Measurements from ENCODE around the gene AIG1. TPM values are rescaled to one million over a fixed set of nuclear protein-coding genes. Genes with fewer than 3 reads are reported as not detected.

AIG1 gene
- total RNA-seq, 1 experiment from 2014 or later: 51.1 TPM

DNA sequence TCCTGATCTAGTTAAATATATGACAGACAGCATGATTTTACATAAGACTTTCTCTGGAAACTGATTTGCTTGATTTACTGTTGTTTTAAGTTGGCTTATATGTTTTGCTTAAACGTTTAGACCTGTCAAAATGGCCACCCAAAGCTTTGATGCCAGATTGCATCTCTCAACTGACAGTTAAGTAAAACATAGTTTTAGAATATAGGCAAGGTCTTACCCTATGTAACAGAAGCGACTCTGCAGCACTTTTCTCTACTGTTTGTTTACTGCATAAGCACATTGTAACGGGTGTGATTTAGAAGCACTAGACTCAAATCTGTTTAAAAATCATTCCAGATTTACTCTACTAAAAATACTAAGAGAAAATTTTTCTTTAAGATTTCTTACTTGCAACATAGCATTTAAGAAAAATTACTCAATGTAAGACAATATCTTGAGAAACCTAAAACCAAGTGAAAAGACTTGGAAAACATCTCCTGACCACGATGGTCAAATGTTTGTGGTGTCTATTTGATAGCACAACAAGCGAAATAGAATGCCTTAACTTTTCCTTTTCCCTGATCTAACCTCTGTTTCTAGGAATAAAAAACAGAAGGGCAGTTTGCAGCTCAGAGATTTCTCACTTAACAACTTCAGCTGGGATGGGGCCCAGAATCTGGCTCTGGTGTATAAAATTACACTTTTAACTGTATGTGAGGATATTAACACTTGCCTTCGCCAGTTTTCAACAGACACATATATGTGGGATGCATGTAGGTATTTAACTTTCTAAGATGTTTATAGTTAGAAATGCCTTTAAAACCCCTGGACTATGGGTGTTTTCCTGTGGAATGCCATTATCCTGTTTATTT, 47.4 kb downstream of the AIG1 start:
- Histone ChIP-seq H3K9me2 (ENCODE audit: insufficient read depth) (no peaks in the 10 kb centered on the region), H3K4me1 (ENCODE audit: control insufficient read depth in 1 of 2, insufficient read depth in 2 of 2, low read length in 2 of 2) (no peaks in the 10 kb centered on the region), H2AFZ (ENCODE audit: low read depth, low read length, poor library complexity, severe bottlenecking) (no peak overlapping the region), H3K4me2 (ENCODE audit: low read length) (no peak overlapping the region), H4K20me1 (ENCODE audit: insufficient read depth) (no peaks in the 10 kb centered on the region), H3K36me3 (ENCODE audit: control insufficient read depth in 1 of 2, insufficient read depth in 2 of 2, low read length in 2 of 2) (no peaks in the 10 kb centered on the region), H3K79me2 (ENCODE audit: insufficient read depth, low read length) (no peaks in the 10 kb centered on the region), H3K9ac (ENCODE audit: low read length) (no peak overlapping the region), H3K4me3 (replicated peaks in 1 of 2; ENCODE audit: low read depth in 1 of 2, low read length in 2 of 2) (no peak overlapping the region), H3K9me3 (ENCODE audit: control insufficient read depth in 1 of 2, insufficient read depth in 1 of 2, low read depth in 1 of 2, low read length in 2 of 2) (no peaks in the 10 kb centered on the region), H3K27me3 (ENCODE audit: insufficient read depth, low read length) (no peaks in the 10 kb centered on the region), H3K27ac (ENCODE audit: low read depth, low read length) (no peak overlapping the region)
- ChIA-PET CTCF (no interaction called here), RAD21 (ENCODE audit: low non-redundant PET in 1 of 2, low total read pairs in 2 of 2, uncharacterized antibody in 2 of 2, unreplicated experiment in 2 of 2) (no interaction called here), POLR2A (no interaction called here)
- no peak for TF ChIP-seq POLR2A (IDR thresholded peaks at IDR 0.05; ENCODE audit: borderline replicate concordance, extremely low read depth, insufficient read depth, insufficient read length)
- TF ChIP-seq EGR1 (IDR thresholded peaks at IDR 0.05; ENCODE audit: low read depth): no peak
- no peak for TF ChIP-seq ZFX (IDR thresholded peaks at IDR 0.05)
- no peak for TF ChIP-seq JUND (IDR thresholded peaks at IDR 0.05)
- TF ChIP-seq, protein P1, sequence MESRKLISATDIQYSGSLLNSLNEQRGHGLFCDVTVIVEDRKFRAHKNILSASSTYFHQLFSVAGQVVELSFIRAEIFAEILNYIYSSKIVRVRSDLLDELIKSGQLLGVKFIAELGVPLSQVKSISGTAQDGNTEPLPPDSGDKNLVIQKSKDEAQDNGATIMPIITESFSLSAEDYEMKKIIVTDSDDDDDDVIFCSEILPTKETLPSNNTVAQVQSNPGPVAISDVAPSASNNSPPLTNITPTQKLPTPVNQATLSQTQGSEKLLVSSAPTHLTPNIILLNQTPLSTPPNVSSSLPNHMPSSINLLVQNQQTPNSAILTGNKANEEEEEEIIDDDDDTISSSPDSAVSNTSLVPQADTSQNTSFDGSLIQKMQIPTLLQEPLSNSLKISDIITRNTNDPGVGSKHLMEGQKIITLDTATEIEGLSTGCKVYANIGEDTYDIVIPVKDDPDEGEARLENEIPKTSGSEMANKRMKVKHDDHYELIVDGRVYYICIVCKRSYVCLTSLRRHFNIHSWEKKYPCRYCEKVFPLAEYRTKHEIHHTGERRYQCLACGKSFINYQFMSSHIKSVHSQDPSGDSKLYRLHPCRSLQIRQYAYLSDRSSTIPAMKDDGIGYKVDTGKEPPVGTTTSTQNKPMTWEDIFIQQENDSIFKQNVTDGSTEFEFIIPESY (IDR thresholded peaks at IDR 0.05; ENCODE audit: extremely low read depth, insufficient replicate concordance, low read length): no peak
- TF ChIP-seq, protein P2, sequence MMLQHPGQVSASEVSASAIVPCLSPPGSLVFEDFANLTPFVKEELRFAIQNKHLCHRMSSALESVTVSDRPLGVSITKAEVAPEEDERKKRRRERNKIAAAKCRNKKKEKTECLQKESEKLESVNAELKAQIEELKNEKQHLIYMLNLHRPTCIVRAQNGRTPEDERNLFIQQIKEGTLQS (IDR thresholded peaks at IDR 0.05): no peak
- TF ChIP-seq SP1 (IDR thresholded peaks at IDR 0.05; ENCODE audit: low read depth): no peak
- no peak for TF ChIP-seq CBX3 (IDR thresholded peaks at IDR 0.05; ENCODE audit: low read depth)
- no peak for TF ChIP-seq SRF (IDR thresholded peaks at IDR 0.05; ENCODE audit: low read depth)
- no peak for TF ChIP-seq POLR2AphosphoS5 (IDR thresholded peaks at IDR 0.05; ENCODE audit: low read depth, low read length)
- no peak for TF ChIP-seq MAX (IDR thresholded peaks at IDR 0.05)
- no peak for TF ChIP-seq EZH2phosphoT487 (IDR thresholded peaks at IDR 0.05; ENCODE audit: borderline replicate concordance)
- TF ChIP-seq, protein P3, sequence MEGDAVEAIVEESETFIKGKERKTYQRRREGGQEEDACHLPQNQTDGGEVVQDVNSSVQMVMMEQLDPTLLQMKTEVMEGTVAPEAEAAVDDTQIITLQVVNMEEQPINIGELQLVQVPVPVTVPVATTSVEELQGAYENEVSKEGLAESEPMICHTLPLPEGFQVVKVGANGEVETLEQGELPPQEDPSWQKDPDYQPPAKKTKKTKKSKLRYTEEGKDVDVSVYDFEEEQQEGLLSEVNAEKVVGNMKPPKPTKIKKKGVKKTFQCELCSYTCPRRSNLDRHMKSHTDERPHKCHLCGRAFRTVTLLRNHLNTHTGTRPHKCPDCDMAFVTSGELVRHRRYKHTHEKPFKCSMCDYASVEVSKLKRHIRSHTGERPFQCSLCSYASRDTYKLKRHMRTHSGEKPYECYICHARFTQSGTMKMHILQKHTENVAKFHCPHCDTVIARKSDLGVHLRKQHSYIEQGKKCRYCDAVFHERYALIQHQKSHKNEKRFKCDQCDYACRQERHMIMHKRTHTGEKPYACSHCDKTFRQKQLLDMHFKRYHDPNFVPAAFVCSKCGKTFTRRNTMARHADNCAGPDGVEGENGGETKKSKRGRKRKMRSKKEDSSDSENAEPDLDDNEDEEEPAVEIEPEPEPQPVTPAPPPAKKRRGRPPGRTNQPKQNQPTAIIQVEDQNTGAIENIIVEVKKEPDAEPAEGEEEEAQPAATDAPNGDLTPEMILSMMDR (IDR thresholded peaks at IDR 0.05 in 2 of 3, conservative IDR thresholded peaks at IDR 0.05 in 1 of 3; ENCODE audit: borderline replicate concordance in 1 of 3, insufficient read depth in 1 of 3, low read depth in 2 of 3, low read length in 2 of 3): no peak
- TF ChIP-seq CEBPB (IDR thresholded peaks at IDR 0.05; ENCODE audit: low read depth): no peak
- TF ChIP-seq ELF1 (IDR thresholded peaks at IDR 0.05; ENCODE audit: borderline replicate concordance, low read depth): no peak
- TF ChIP-seq YY1 (IDR thresholded peaks at IDR 0.05; ENCODE audit: extremely low read depth, insufficient replicate concordance, low read depth, low read length): no peak
- TF ChIP-seq, protein P4, sequence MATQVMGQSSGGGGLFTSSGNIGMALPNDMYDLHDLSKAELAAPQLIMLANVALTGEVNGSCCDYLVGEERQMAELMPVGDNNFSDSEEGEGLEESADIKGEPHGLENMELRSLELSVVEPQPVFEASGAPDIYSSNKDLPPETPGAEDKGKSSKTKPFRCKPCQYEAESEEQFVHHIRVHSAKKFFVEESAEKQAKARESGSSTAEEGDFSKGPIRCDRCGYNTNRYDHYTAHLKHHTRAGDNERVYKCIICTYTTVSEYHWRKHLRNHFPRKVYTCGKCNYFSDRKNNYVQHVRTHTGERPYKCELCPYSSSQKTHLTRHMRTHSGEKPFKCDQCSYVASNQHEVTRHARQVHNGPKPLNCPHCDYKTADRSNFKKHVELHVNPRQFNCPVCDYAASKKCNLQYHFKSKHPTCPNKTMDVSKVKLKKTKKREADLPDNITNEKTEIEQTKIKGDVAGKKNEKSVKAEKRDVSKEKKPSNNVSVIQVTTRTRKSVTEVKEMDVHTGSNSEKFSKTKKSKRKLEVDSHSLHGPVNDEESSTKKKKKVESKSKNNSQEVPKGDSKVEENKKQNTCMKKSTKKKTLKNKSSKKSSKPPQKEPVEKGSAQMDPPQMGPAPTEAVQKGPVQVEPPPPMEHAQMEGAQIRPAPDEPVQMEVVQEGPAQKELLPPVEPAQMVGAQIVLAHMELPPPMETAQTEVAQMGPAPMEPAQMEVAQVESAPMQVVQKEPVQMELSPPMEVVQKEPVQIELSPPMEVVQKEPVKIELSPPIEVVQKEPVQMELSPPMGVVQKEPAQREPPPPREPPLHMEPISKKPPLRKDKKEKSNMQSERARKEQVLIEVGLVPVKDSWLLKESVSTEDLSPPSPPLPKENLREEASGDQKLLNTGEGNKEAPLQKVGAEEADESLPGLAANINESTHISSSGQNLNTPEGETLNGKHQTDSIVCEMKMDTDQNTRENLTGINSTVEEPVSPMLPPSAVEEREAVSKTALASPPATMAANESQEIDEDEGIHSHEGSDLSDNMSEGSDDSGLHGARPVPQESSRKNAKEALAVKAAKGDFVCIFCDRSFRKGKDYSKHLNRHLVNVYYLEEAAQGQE (IDR thresholded peaks at IDR 0.05; ENCODE audit: low read depth): no peak
- TF ChIP-seq EZH2 (IDR thresholded peaks at IDR 0.05): no peak
- no peak for TF ChIP-seq ZNF274 (IDR thresholded peaks at IDR 0.05; ENCODE audit: low read depth, low read length)
- no peak for ATAC-seq
- no peak for DNase-seq (ENCODE audit: low read depth, low spot score)
- intact Hi-C loops (cut with micrococcal nuclease): no loop called here
- BruUV-seq (replicated peaks): no TSS peak
